K562 (cell line): ENCODE data around the gene TMEM131. TPM values are rescaled to one million over a fixed set of nuclear protein-coding genes. Genes with fewer than 3 reads are reported as not detected.
"Not testable (repeated sequence)": the region's sequence is repeated elsewhere in the genome, so short reads cannot be mapped to it uniquely, and the experiment has no call there.

Experiments used
- ATAC-seq: fragments of 200-7000 bp; cut with Tn5 transposase; 3 replicates; pipeline ENCODE4 v1.9.1; 2020; ENCODE audit warnings: moderate library complexity
- BruUV-seq: library from RNA; stranded (reverse); fragments of 400-500 nt; replicated peaks from 2 replicates; lab custom pipeline; 2021; lab: Mats Ljungman, UMichigan
- CTCF ChIA-PET: fragments of 300-600 bp; formaldehyde crosslinking; extraction: SDS; loops from one replicate; lab custom pipeline; 2021; ENCODE audit warnings: low intra/inter-chr PET ratio; lab: Yijun Ruan, JAX
- POLR2A ChIA-PET: fragments of 300-600, 350-650 bp; sonication (Branson Sonifier 250); formaldehyde crosslinking; extraction: SDS; loops from one replicate; lab custom pipeline; 2021; ENCODE audit warnings: antibody characterized with exemption, inconsistent platforms; lab: Yijun Ruan, JAX
- DNase-seq, 4 experiments: peaks; one replicate each; pipeline versions ENCODE4 v3.0.0 to v3.0.0-alpha.2; 2011 to 2018; ENCODE audit warnings: low spot score in 3 of 4, mixed read lengths in 3 of 4; ENCODE audit errors: extremely low read depth in 1 of 4
- FAIRE-seq: peaks from 2 replicates; lab custom pipeline; 2011; peaks lifted over from hg19 to GRCh38; lab: Jason Lieb, UNC
- H2AFZ ChIP-seq: 2 replicates; pipeline ENCODE4 v1.6.0; 2011; ENCODE audit warnings: low read depth, low read length, control low read depth, inconsistent platforms
- H3K27ac ChIP-seq: fragments of 200-600 bp; 3 replicates; pipeline ENCODE4 v1.8.0; 2011; ENCODE audit warnings: low read depth, mild to moderate bottlenecking, control low read depth, inconsistent platforms, low read length, moderate library complexity, mixed read lengths; ENCODE audit errors: extremely low read depth
- H3K27me3 ChIP-seq, 2 experiments: fragments of 300-600 bp in 1 of 2; 2 replicates in 1 of 2; 3 replicates in 1 of 2; pipeline versions ENCODE4 v1.6.0 to v1.8.0; 2011; ENCODE audit warnings: inconsistent platforms in 2 of 2, low read length in 2 of 2, mild to moderate bottlenecking in 1 of 2, mixed read lengths in 1 of 2, moderate library complexity in 1 of 2; ENCODE audit not compliant: control insufficient read depth in 2 of 2, insufficient read depth in 2 of 2
- H3K36me3 ChIP-seq: fragments of 300-600 bp; 3 replicates; pipeline ENCODE4 v1.8.0; 2011; ENCODE audit warnings: mild to moderate bottlenecking, low read length, inconsistent platforms; ENCODE audit not compliant: control insufficient read depth, insufficient read depth
- H3K4me1 ChIP-seq, 2 experiments: fragments of 200-600 bp in 1 of 2; replicated peaks in 1 of 2; 2 replicates in 1 of 2; 3 replicates in 1 of 2; pipeline versions ENCODE4 v1.5.1 to v1.8.0; 2011; ENCODE audit warnings: inconsistent platforms in 2 of 2, low read length in 2 of 2, mild to moderate bottlenecking in 1 of 2, mixed read lengths in 1 of 2, moderate library complexity in 1 of 2; ENCODE audit not compliant: control insufficient read depth in 2 of 2, insufficient read depth in 2 of 2
- H3K4me2 ChIP-seq: 2 replicates; pipeline ENCODE4 v1.6.1; 2011; ENCODE audit warnings: low read length, control low read depth, inconsistent platforms, mixed read lengths; ENCODE audit not compliant: insufficient read depth
- H3K4me3 ChIP-seq: fragments of 200-600 bp; sonication (generic), shearing (Covaris generic); 2 replicates; pipeline ENCODE4 v1.5.1; 2016; ENCODE audit warnings: control low read depth, inconsistent platforms
- H3K79me2 ChIP-seq: fragments of 200-600 bp; 3 replicates; pipeline ENCODE4 v1.8.0; 2011; ENCODE audit warnings: low read length, inconsistent platforms; ENCODE audit not compliant: control insufficient read depth, insufficient read depth
- H3K9ac ChIP-seq, 2 experiments: 2 replicates each; pipeline versions ENCODE4 v1.6.0 to v1.6.1; 2011; ENCODE audit warnings: low read depth in 2 of 2, low read length in 2 of 2, control low read depth in 1 of 2, inconsistent platforms in 1 of 2, mild to moderate bottlenecking in 1 of 2, mixed read lengths in 1 of 2; ENCODE audit not compliant: insufficient read depth in 1 of 2
- H3K9me1 ChIP-seq: one replicate; pipeline ENCODE4 v1.6.0; 2011; ENCODE audit warnings: inconsistent platforms, mild to moderate bottlenecking, low read length, moderate library complexity; ENCODE audit not compliant: control insufficient read depth, insufficient read depth
- H3K9me3 ChIP-seq: replicated peaks from 2 replicates; pipeline ENCODE4 v1.5.1; 2011; ENCODE audit warnings: low read depth, low read length, inconsistent platforms; ENCODE audit not compliant: control insufficient read depth, insufficient read depth
- H4K20me1 ChIP-seq: replicated peaks from 2 replicates; pipeline ENCODE4 v1.6.1; 2011; ENCODE audit warnings: low read length, inconsistent platforms, mixed read lengths; ENCODE audit not compliant: control insufficient read depth, insufficient read depth
- ETV5 ChIP-seq: sonication (generic); formaldehyde crosslinking; IDR thresholded peaks from 2 replicates; pipeline ENCODE4 v1.4.0; 2020; ENCODE audit warnings: low read depth, mild to moderate bottlenecking, missing genetic modification reagents
- HNRNPLL ChIP-seq: fragments of 200-400 bp; formaldehyde crosslinking; IDR thresholded peaks from 2 replicates; pipeline ENCODE4 v1.6.1; 2017; ENCODE audit warnings: low read length, low read depth, mild to moderate bottlenecking; ENCODE audit not compliant: poor library complexity, severe bottlenecking
- HSF4 ChIP-seq: fragments of 250-450 bp; sonication (Bioruptor Pico); IDR thresholded peaks from 2 replicates; pipeline ENCODE4 v2.1.2; 2022; ENCODE audit warnings: mild to moderate bottlenecking, moderate library complexity, borderline replicate concordance
- MYBL2 ChIP-seq, 2 experiments: fragments of 450-650 bp in 1 of 2; sonication (generic) in 1 of 2; formaldehyde crosslinking in 1 of 2; IDR thresholded peaks; 2 replicates each; pipeline versions ENCODE4 v1.6.1 to v1.8.1; 2017 to 2022; ENCODE audit warnings: borderline replicate concordance in 1 of 2, inconsistent platforms in 1 of 2, low read depth in 1 of 2, mild to moderate bottlenecking in 1 of 2, missing genetic modification reagents in 1 of 2, moderate library complexity in 1 of 2
- WGBS: fragments of 100-300 bp; shearing (Covaris generic); methylation state at CpG from one replicate; pipeline ENCODE4 v1.1.6; 2016; ENCODE audit warnings: low coverage, mixed read lengths; ENCODE audit not compliant: insufficient coverage; ENCODE audit errors: missing lambda C conversion rate; 5-methylcytosine and 5-hydroxymethylcytosine counted together
- in situ Hi-C: fragments of 300-500 bp; cut with MboI; formaldehyde crosslinking; loops from 4 replicates; pipeline ENCODE4 v1.15.0; 2018; ENCODE audit warnings: inconsistent platforms, mixed read lengths
- intact Hi-C: fragments of 100-400 bp; cut with micrococcal nuclease; formaldehyde crosslinking; loops from 2 replicates; pipeline ENCODE4 v1.14.2; 2022
- polyA plus RNA-seq, 8 experiments: library from polyadenylated mRNA; depleted of rRNA in 4 of 8; stranded (reverse) in 5 of 8; unstranded in 3 of 8; fragments of >200 nt; fragmentation: Nextera tagmentation in 2 of 8; fragmentation: Illumina TruSeq in 1 of 8; extraction: Ambion mirVana in 2 of 8; extraction: Trizol in 1 of 8; gene quantifications; 2 replicates each; pipeline versions ENCODE4 v1.2.1 to v1.2.3, GENCODE V29; 2011 to 2014; ENCODE audit warnings: inconsistent platforms in 1 of 8, missing spikeins in 1 of 8
- total RNA-seq, 7 experiments: library from RNA; depleted of rRNA in 6 of 7; stranded (reverse); fragments of >200 nt in 6 of 7; fragmentation: Illumina TruSeq in 2 of 7; extraction: Trizol in 2 of 7; gene quantifications; 2 replicates each; pipeline versions ENCODE4 v1.2.1 to v1.2.3, GENCODE V29; 2011 to 2021; ENCODE audit warnings: low replicate concordance in 1 of 7
- TF ChIP-seq, protein P1 (sequence below), 2 experiments: fragments of 450-650 bp in 1 of 2; sonication (generic) in 1 of 2; formaldehyde crosslinking; conservative IDR thresholded peaks; 2 replicates each; pipeline versions ENCODE4 v1.4.0 to v1.8.1; 2020 to 2022; ENCODE audit warnings: mild to moderate bottlenecking in 1 of 2, missing genetic modification reagents in 1 of 2
- TF ChIP-seq, protein P2 (sequence below): fragments of 450-650 bp; IDR thresholded peaks from 2 replicates; pipeline ENCODE4 v1.6.1; 2017; ENCODE audit warnings: antibody characterized with exemption
- TF ChIP-seq, protein P3 (sequence below): fragments of 250-450 bp; sonication (Bioruptor Pico); IDR thresholded peaks from 2 replicates; pipeline ENCODE4 v1.8.0; 2022; ENCODE audit warnings: moderate library complexity, mild to moderate bottlenecking, inconsistent platforms

The TMEM131 gene
- total and polyA plus RNA-seq, 9 of the 15 experiments (the other 6 are each of a cell fraction or from before 2014, with no cell fraction given), result 2.5 to 21.1 (median 12.4) TPM

DNA sequence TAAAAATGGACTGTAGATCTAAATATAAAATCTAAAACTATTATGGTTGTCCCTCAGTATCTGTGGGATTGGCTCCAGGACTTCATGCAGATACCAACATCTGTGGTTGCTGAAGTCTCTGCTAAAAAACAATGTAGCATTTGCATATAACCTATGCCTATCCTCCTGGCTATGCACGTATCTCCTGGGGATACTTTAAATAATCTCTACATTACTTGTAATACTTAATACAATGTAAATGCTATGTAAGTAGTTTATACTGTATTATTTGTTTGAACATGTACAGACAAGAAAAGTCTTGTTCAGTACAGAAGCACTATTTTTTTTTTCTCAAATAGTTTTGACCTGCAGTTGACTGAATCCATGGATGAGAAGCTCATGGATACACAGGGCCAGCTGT lies 147.4 kb downstream of the TMEM131 start (continued):
- TF ChIP-seq, protein P1, sequence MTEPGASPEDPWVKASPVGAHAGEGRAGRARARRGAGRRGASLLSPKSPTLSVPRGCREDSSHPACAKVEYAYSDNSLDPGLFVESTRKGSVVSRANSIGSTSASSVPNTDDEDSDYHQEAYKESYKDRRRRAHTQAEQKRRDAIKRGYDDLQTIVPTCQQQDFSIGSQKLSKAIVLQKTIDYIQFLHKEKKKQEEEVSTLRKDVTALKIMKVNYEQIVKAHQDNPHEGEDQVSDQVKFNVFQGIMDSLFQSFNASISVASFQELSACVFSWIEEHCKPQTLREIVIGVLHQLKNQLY (CRISPR knock-in tag; conservative IDR thresholded peaks at IDR 0.05), result no peak
- TF ChIP-seq MYBL2 (IDR thresholded peaks at IDR 0.05; ENCODE audit: low read depth), result no peak
- TF ChIP-seq MYBL2 (CRISPR knock-in tag; IDR thresholded peaks at IDR 0.05; ENCODE audit: borderline replicate concordance), result no peak
- TF ChIP-seq HNRNPLL, result no peak
- TF ChIP-seq, protein P2, sequence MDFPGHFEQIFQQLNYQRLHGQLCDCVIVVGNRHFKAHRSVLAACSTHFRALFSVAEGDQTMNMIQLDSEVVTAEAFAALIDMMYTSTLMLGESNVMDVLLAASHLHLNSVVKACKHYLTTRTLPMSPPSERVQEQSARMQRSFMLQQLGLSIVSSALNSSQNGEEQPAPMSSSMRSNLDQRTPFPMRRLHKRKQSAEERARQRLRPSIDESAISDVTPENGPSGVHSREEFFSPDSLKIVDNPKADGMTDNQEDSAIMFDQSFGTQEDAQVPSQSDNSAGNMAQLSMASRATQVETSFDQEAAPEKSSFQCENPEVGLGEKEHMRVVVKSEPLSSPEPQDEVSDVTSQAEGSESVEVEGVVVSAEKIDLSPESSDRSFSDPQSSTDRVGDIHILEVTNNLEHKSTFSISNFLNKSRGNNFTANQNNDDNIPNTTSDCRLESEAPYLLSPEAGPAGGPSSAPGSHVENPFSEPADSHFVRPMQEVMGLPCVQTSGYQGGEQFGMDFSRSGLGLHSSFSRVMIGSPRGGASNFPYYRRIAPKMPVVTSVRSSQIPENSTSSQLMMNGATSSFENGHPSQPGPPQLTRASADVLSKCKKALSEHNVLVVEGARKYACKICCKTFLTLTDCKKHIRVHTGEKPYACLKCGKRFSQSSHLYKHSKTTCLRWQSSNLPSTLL, result no peak
- TF ChIP-seq, protein P3, sequence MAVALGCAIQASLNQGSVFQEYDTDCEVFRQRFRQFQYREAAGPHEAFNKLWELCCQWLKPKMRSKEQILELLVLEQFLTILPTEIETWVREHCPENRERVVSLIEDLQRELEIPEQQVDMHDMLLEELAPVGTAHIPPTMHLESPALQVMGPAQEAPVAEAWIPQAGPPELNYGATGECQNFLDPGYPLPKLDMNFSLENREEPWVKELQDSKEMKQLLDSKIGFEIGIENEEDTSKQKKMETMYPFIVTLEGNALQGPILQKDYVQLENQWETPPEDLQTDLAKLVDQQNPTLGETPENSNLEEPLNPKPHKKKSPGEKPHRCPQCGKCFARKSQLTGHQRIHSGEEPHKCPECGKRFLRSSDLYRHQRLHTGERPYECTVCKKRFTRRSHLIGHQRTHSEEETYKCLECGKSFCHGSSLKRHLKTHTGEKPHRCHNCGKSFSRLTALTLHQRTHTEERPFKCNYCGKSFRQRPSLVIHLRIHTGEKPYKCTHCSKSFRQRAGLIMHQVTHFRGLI, result no peak
- no peak for TF ChIP-seq HSF4 (CRISPR knock-in tag)
- no peak for TF ChIP-seq ETV5 (CRISPR knock-in tag)

DNA sequence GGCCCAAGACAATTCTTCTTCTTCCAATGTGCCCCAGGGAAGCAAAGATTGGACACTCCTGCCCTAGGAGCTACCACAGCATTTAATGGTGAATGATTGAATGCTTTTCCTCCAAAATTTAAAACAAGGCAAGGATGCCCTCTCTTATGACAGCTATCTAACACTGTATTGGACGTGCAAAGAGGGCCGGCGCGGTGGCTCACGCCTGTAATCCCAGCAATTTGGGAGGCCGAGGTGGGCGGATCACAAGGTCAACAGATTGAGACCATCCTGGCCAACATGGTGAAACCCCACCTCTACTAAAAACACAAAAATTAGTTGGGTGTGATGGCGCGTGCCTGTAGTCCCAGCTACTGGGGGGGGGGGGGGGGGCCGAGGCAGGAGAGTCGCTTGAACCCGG lies 149.0 kb downstream of the TMEM131 start:
- DNase-seq, H2AFZ ChIP-seq, H3K4me3 ChIP-seq, H3K4me2 ChIP-seq, FAIRE-seq, ATAC-seq, intact Hi-C loops, H3K27me3 ChIP-seq, H3K36me3 ChIP-seq, H3K9ac ChIP-seq, H3K9me1 ChIP-seq, BruUV-seq, H3K9me3 ChIP-seq, H3K27ac ChIP-seq, H4K20me1 ChIP-seq, in situ Hi-C loops, H3K79me2 ChIP-seq, H3K4me1 ChIP-seq, CTCF ChIA-PET: not testable (repeated sequence)
- 98% methylated on average over 7 of the region's 12 CpGs for WGBS
- POLR2A ChIA-PET, result interaction anchor here (0.6 to 0.9 kb wide), 2 partner anchors 17 to 36 kb away, joined by 3 to 4 read pairs; no protein-coding TSS in a partner anchor
